ENCODE results near the gene STK16.

DNA sequence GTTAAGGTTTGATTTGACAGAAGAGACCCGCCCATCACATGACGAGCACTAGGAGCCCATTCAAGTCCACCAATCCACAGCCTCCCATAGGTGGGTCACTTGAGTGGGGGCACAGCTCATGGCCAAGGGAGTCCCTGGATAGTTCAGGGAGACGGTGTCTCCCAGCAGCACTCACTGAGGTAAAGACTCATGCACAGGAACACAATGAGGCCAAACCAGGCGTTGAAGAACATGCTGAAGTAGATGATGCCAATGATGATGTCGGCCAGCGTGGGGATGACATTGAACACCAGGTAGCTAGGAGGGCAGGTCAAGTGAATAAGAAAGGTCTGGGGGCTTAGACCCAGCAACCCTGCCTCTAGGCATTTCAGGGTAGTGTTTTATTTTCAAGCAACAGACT, 30.5 kb upstream of the STK16 start:
- TF ChIP-seq EZH2phosphoT487 (IDR thresholded peaks at IDR 0.05), result no peak
- TF ChIP-seq, protein P1, sequence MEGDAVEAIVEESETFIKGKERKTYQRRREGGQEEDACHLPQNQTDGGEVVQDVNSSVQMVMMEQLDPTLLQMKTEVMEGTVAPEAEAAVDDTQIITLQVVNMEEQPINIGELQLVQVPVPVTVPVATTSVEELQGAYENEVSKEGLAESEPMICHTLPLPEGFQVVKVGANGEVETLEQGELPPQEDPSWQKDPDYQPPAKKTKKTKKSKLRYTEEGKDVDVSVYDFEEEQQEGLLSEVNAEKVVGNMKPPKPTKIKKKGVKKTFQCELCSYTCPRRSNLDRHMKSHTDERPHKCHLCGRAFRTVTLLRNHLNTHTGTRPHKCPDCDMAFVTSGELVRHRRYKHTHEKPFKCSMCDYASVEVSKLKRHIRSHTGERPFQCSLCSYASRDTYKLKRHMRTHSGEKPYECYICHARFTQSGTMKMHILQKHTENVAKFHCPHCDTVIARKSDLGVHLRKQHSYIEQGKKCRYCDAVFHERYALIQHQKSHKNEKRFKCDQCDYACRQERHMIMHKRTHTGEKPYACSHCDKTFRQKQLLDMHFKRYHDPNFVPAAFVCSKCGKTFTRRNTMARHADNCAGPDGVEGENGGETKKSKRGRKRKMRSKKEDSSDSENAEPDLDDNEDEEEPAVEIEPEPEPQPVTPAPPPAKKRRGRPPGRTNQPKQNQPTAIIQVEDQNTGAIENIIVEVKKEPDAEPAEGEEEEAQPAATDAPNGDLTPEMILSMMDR (IDR thresholded peaks at IDR 0.05), result no peak
- no peak for TF ChIP-seq EZH2 (IDR thresholded peaks at IDR 0.05)
